Measurements from ENCODE around the gene ANKRD44.

The ANKRD44 gene

GRCh38 chr2:196959281-196959680 is 351.3 kb downstream of the ANKRD44 start:
- no peak for TF ChIP-seq TAF1 (IDR thresholded peaks at IDR 0.05; ENCODE audit: borderline replicate concordance, insufficient read depth, low read length)
- TF ChIP-seq POLR2AphosphoS5 (IDR thresholded peaks at IDR 0.05; ENCODE audit: low read depth, low read length): no peak
- TF ChIP-seq FOXP2 (optimal IDR thresholded peaks at IDR 0.05; ENCODE audit: borderline replicate concordance, extremely low read depth, extremely low read length, insufficient read depth): no peak
- TF ChIP-seq SIN3A (IDR thresholded peaks at IDR 0.05; ENCODE audit: borderline replicate concordance, insufficient read depth, low read length): no peak
- TF ChIP-seq REST (IDR thresholded peaks at IDR 0.05; ENCODE audit: insufficient read depth in 1 of 2, low read depth in 2 of 2, low read length in 2 of 2): no peak

- TF ChIP-seq SIN3A (IDR thresholded peaks at IDR 0.05; ENCODE audit: borderline replicate concordance, insufficient read depth, low read length) (no peak), POLR2AphosphoS5 (IDR thresholded peaks at IDR 0.05; ENCODE audit: low read depth, low read length) (no peak), FOXP2 (optimal IDR thresholded peaks at IDR 0.05; ENCODE audit: borderline replicate concordance, extremely low read depth, extremely low read length, insufficient read depth) (no peak), TAF1 (IDR thresholded peaks at IDR 0.05; ENCODE audit: borderline replicate concordance, insufficient read depth, low read length) (no peak), REST (IDR thresholded peaks at IDR 0.05; ENCODE audit: insufficient read depth in 1 of 2, low read depth in 2 of 2, low read length in 2 of 2) (no peak)
These were observed 352.6 kb downstream of the ANKRD44 start for GRCh38 chr2:196957881-196958525.

GRCh38 chr2:196957442-196957841 is 353.1 kb downstream of the ANKRD44 start:
- TF ChIP-seq POLR2AphosphoS5 (IDR thresholded peaks at IDR 0.05; ENCODE audit: low read depth, low read length) (no peak), REST (IDR thresholded peaks at IDR 0.05; ENCODE audit: insufficient read depth in 1 of 2, low read depth in 2 of 2, low read length in 2 of 2) (no peak), SIN3A (IDR thresholded peaks at IDR 0.05; ENCODE audit: borderline replicate concordance, insufficient read depth, low read length) (no peak), FOXP2 (optimal IDR thresholded peaks at IDR 0.05; ENCODE audit: borderline replicate concordance, extremely low read depth, extremely low read length, insufficient read depth) (no peak), TAF1 (IDR thresholded peaks at IDR 0.05; ENCODE audit: borderline replicate concordance, insufficient read depth, low read length) (no peak)

- TF ChIP-seq FOXP2 (optimal IDR thresholded peaks at IDR 0.05; ENCODE audit: borderline replicate concordance, extremely low read depth, extremely low read length, insufficient read depth): no peak
- no peak for TF ChIP-seq SIN3A (IDR thresholded peaks at IDR 0.05; ENCODE audit: borderline replicate concordance, insufficient read depth, low read length)
- TF ChIP-seq TAF1 (IDR thresholded peaks at IDR 0.05; ENCODE audit: borderline replicate concordance, insufficient read depth, low read length): no peak
- TF ChIP-seq REST (IDR thresholded peaks at IDR 0.05; ENCODE audit: insufficient read depth in 1 of 2, low read depth in 2 of 2, low read length in 2 of 2): no peak
- no peak for TF ChIP-seq POLR2AphosphoS5 (IDR thresholded peaks at IDR 0.05; ENCODE audit: low read depth, low read length)
These were observed 354.5 kb downstream of the ANKRD44 start for GRCh38 chr2:196956069-196956468.

Measured in PFSK-1 (cell line).